CD4-positive, alpha-beta T cell (primary cell): Measurements from ENCODE around the gene KCTD21. TPM values are rescaled to one million over a fixed set of nuclear protein-coding genes. Genes with fewer than 3 reads are reported as not detected.
A peak's percentile ranks its signal among the peaks of the same experiment; 100 is the strongest.

ENCODE experiments used
- ATAC-seq: fragments of 200-7000 bp; cut with Tn5 transposase; one replicate; pipeline ENCODE4 v1.10.0; 2022; ENCODE audit warnings: mild to moderate bottlenecking; ENCODE audit not compliant: poor library complexity
- CTCF ChIA-PET: fragments of 350-600 bp; sonication (Branson Sonifier 250); formaldehyde crosslinking; loops from one replicate; lab custom pipeline; 2021; ENCODE audit warnings: antibody characterized with exemption, inconsistent platforms; lab: Charles Lee
- POLR2A ChIA-PET: fragments of 350-600 bp; sonication (Branson Sonifier 250); formaldehyde crosslinking; loops from one replicate; lab custom pipeline; 2021; ENCODE audit warnings: antibody characterized with exemption, inconsistent platforms; lab: Charles Lee
- DNase-seq, 14 experiments: peaks; one replicate each; pipeline ENCODE4 v3.0.0-alpha.2; 2013 to 2020; ENCODE audit warnings: mixed read lengths in 2 of 14
- H3K27ac ChIP-seq, 2 donors: one replicate each; pipeline versions ENCODE4 v1.5.1 to v1.7.0; 2013; ENCODE audit warnings: low read length in 2 of 2, low read depth in 1 of 2, mild to moderate bottlenecking in 1 of 2
- H3K27me3 ChIP-seq, 2 experiments: 1 replicate in 1 of 2; 2 replicates in 1 of 2; pipeline versions ENCODE4 v1.6.1 to v1.7.0; 2013; ENCODE audit warnings: low read length in 2 of 2, control low read depth in 1 of 2, mild to moderate bottlenecking in 1 of 2, moderate library complexity in 1 of 2; ENCODE audit not compliant: insufficient read depth in 2 of 2, control insufficient read depth in 1 of 2
- H3K36me3 ChIP-seq: one replicate; pipeline ENCODE4 v1.6.1; 2013; ENCODE audit warnings: low read length, control low read depth; ENCODE audit not compliant: insufficient read depth
- H3K4me1 ChIP-seq: one replicate; pipeline ENCODE4 v1.6.1; 2013; ENCODE audit warnings: low read length, control low read depth; ENCODE audit not compliant: insufficient read depth
- H3K4me3 ChIP-seq: one replicate; pipeline ENCODE4 v1.5.1; 2013; ENCODE audit warnings: mild to moderate bottlenecking, low read length, moderate library complexity
- H3K9me3 ChIP-seq, 2 experiments: 1 replicate in 1 of 2; 2 replicates in 1 of 2; pipeline versions ENCODE4 v1.6.1 to v1.7.0; 2013; ENCODE audit warnings: low read length in 2 of 2, mild to moderate bottlenecking in 2 of 2, control low read depth in 1 of 2, moderate library complexity in 1 of 2; ENCODE audit not compliant: control insufficient read depth in 1 of 2, insufficient read depth in 1 of 2
- H3K27ac Mint-ChIP-seq: one replicate; pipeline ENCODE4 v1.8.0; 2020; ENCODE audit warnings: mixed read lengths
- H3K27me3 Mint-ChIP-seq: one replicate; pipeline ENCODE4 v1.8.0; 2021; ENCODE audit warnings: mixed read lengths
- H3K36me3 Mint-ChIP-seq: one replicate; pipeline ENCODE4 v1.8.0; 2021; ENCODE audit warnings: low read depth, mixed read lengths
- H3K4me1 Mint-ChIP-seq: one replicate; pipeline ENCODE4 v1.8.0; 2021; ENCODE audit warnings: low read depth, mixed read lengths
- H3K4me3 Mint-ChIP-seq: one replicate; pipeline ENCODE4 v1.8.0; 2020; ENCODE audit warnings: mild to moderate bottlenecking, mixed read lengths
- H3K9me3 Mint-ChIP-seq: one replicate; pipeline ENCODE4 v1.8.0; 2020; ENCODE audit warnings: mixed read lengths
- CTCF ChIP-seq: fragments of 200-600 bp; IDR thresholded peaks from one replicate; pipeline ENCODE4 v1.8.0; 2022; ENCODE audit warnings: antibody characterized with exemption, mild to moderate bottlenecking
- intact Hi-C, 2 experiments: fragments of 100-400 bp; cut with DNase I in 1 of 2; cut with micrococcal nuclease in 1 of 2; formaldehyde crosslinking; loops; one replicate each; pipeline versions ENCODE4 v1.15.1 to v1.9.0; 2023 to 2025; cut with DNase I, micrococcal nuclease
- total RNA-seq, 174 experiments: library from RNA in 2 of 174; stranded (reverse) in 2 of 174; gene quantifications; one replicate each; pipeline ENCODE4 v1.2.3 and lab custom pipeline; 2021 to 2026

The KCTD21 gene
- total RNA-seq, 2 experiments from 2014 or later: 3.5 to 6.5 TPM

- Mint-ChIP-seq H3K27ac (peak overlapping the region; percentile 91), H3K27me3 (no peaks in the 10 kb centered on the region), H3K4me1 (peaks cover 43% of the 10 kb centered on the region), H3K9me3 (no peaks in the 10 kb centered on the region), H3K4me3 (peak overlapping the region; percentile 96), H3K36me3 (peaks cover 55% of the 10 kb centered on the region)
- no peak for TF ChIP-seq CTCF
- ChIA-PET CTCF (interaction anchor here (1.5 to 2.1 kb wide), 2 partner anchors 50 to 426 kb away, joined by 5 to 7 read pairs; partner anchors contain the start of gene KCTD21), POLR2A (interaction anchor here (1.7 to 3.1 kb wide), 4 partner anchors 51 to 436 kb away, joined by 11 to 36 read pairs (median 33); partner anchors contain the start of genes INTS4, KCTD21, NARS2 and USP35)
- Histone ChIP-seq H3K27ac (no peak overlapping the region), H3K36me3 (peaks cover 9% of the 10 kb centered on the region), H3K27me3 (no peaks in the 10 kb centered on the region), H3K9me3 (no peaks in the 10 kb centered on the region), H3K4me3 (no peak overlapping the region), H3K4me1 (peaks cover 20% of the 10 kb centered on the region)
- DNase-seq: no peak
- intact Hi-C loops: loop anchor here (2.0 to 5.0 kb wide), 4 partner anchors 51 to 437 kb away; partner anchors contain the start of genes GAB2 (in 1 of the 2), KCTD21 (in 1 of the 2), NARS2 (in 1 of the 2) and USP35 (in 1 of the 2)
- no peak for ATAC-seq
These were observed 50.1 kb downstream of the KCTD21 start for GRCh38 chr11:78138291-78138690.

- H3K36me3 Mint-ChIP-seq: peaks cover 27% of the 10 kb centered on the region
- peaks cover 19% of the 10 kb centered on the region for H3K4me1 Mint-ChIP-seq
- no peaks in the 10 kb centered on the region for H3K9me3 ChIP-seq
- intact Hi-C loops: no loop called here
- no peak overlapping the region for H3K4me3 Mint-ChIP-seq
- H3K27ac ChIP-seq: no peak overlapping the region
- H3K27ac Mint-ChIP-seq: no peak overlapping the region
- H3K9me3 Mint-ChIP-seq: no peaks in the 10 kb centered on the region
- DNase-seq (no peak), ATAC-seq (no peak)
- H3K27me3 ChIP-seq: no peaks in the 10 kb centered on the region
- POLR2A ChIA-PET: no interaction called here
- CTCF ChIA-PET: no interaction called here
- peaks cover 9% of the 10 kb centered on the region for H3K36me3 ChIP-seq
- H3K4me3 ChIP-seq: no peak overlapping the region
- H3K27me3 Mint-ChIP-seq: no peaks in the 10 kb centered on the region
- TF ChIP-seq CTCF: no peak
- H3K4me1 ChIP-seq: no peaks in the 10 kb centered on the region
These were observed 56.0 kb downstream of the KCTD21 start for GRCh38 chr11:78132475-78132874.

GRCh38 chr11:78131956-78132355 is 56.5 kb downstream of the KCTD21 start:
- DNase-seq: no peak
- H3K4me3 ChIP-seq: no peak overlapping the region
- peaks cover 14% of the 10 kb centered on the region for H3K4me1 Mint-ChIP-seq
- no peak overlapping the region for H3K4me3 Mint-ChIP-seq
- intact Hi-C loops: no loop called here
- H3K36me3 Mint-ChIP-seq: peaks cover 22% of the 10 kb centered on the region
- ChIA-PET CTCF (no interaction called here), POLR2A (interaction anchor here (1.1 kb wide), 1 partner anchor 8 kb away, joined by 4 read pairs; the partner anchor contains the start of gene ALG8)
- H3K27ac Mint-ChIP-seq: no peak overlapping the region
- H3K4me1 ChIP-seq: no peaks in the 10 kb centered on the region
- H3K9me3 Mint-ChIP-seq: no peaks in the 10 kb centered on the region
- no peak for ATAC-seq
- H3K27me3 ChIP-seq: no peaks in the 10 kb centered on the region
- no peaks in the 10 kb centered on the region for H3K9me3 ChIP-seq
- H3K36me3 ChIP-seq: peaks cover 9% of the 10 kb centered on the region
- TF ChIP-seq CTCF: no peak
- H3K27ac ChIP-seq: no peak overlapping the region
- H3K27me3 Mint-ChIP-seq: no peaks in the 10 kb centered on the region
